Spleen (tissue), 7 donors: Measurements from ENCODE around the gene RPL7A.
"Not testable (repeated sequence)": the region's sequence is repeated elsewhere in the genome, so short reads cannot be mapped to it uniquely, and the experiment has no call there.

ENCODE experiments used
- POLR2A ChIP-seq, 3 donors: fragments of 450-650 bp; IDR thresholded peaks; one replicate each; pipeline ENCODE4 v1.5.1; 2017; ENCODE audit warnings: antibody characterized with exemption in 3 of 3, mild to moderate bottlenecking in 1 of 3
- TF ChIP-seq, protein P1 (sequence below), 11 experiments: fragments of 200-600 bp in 7 of 11; fragments of 450-650 bp in 4 of 11; sonication (generic) in 4 of 11; IDR thresholded peaks in 8 of 11; conservative IDR thresholded peaks in 3 of 11; 1 replicate in 7 of 11; 2 replicates in 4 of 11; pipeline versions ENCODE4 v1.4.0 to v1.8.0; 2016 to 2021; ENCODE audit warnings: antibody characterized with exemption in 11 of 11, inconsistent platforms in 4 of 11, mild to moderate bottlenecking in 1 of 11
- donor health status: DM: no; HTN: no; CAD: no; lungs with moderate emphysema.
- donor health status: DM: no; HTN: no; CAD: no.
- donor health status: DM: no; HTN: no; CAD: no.

DNA sequence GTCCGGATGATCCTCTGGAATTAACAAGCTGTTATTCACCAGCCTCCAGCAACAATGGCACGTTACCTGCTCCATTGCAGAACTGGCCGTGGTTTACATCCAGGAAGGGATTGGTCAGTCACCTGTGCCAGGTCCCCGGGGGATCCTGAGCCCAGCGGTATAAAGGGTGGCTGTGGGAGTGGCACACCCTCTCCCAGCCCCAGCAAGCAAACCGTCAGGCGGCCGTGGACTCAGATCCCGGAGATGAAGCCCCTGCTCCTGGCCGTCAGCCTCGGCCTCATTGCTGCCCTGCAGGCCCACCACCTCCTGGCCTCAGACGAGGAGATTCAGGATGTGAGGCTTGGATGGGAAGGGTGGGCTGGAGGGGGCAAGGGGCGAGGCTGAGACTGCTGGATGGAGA lies 30.5 kb upstream of the RPL7A start:
- TF ChIP-seq, protein P1, sequence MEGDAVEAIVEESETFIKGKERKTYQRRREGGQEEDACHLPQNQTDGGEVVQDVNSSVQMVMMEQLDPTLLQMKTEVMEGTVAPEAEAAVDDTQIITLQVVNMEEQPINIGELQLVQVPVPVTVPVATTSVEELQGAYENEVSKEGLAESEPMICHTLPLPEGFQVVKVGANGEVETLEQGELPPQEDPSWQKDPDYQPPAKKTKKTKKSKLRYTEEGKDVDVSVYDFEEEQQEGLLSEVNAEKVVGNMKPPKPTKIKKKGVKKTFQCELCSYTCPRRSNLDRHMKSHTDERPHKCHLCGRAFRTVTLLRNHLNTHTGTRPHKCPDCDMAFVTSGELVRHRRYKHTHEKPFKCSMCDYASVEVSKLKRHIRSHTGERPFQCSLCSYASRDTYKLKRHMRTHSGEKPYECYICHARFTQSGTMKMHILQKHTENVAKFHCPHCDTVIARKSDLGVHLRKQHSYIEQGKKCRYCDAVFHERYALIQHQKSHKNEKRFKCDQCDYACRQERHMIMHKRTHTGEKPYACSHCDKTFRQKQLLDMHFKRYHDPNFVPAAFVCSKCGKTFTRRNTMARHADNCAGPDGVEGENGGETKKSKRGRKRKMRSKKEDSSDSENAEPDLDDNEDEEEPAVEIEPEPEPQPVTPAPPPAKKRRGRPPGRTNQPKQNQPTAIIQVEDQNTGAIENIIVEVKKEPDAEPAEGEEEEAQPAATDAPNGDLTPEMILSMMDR (IDR thresholded peaks at IDR 0.05 in 8 of 11, conservative IDR thresholded peaks at IDR 0.05 in 3 of 11), result not testable (repeated sequence)
- TF ChIP-seq POLR2A (IDR thresholded peaks at IDR 0.05), result not testable (repeated sequence)
